Superior temporal gyrus (tissue), 1 donor: ENCODE measurements around the gene HOXC11.

Experiments used
- DNase-seq: peaks from one replicate; pipeline ENCODE4 v3.0.0-alpha.2; 2016; ENCODE audit errors: extremely low spot score

HOXC11 gene

DNA sequence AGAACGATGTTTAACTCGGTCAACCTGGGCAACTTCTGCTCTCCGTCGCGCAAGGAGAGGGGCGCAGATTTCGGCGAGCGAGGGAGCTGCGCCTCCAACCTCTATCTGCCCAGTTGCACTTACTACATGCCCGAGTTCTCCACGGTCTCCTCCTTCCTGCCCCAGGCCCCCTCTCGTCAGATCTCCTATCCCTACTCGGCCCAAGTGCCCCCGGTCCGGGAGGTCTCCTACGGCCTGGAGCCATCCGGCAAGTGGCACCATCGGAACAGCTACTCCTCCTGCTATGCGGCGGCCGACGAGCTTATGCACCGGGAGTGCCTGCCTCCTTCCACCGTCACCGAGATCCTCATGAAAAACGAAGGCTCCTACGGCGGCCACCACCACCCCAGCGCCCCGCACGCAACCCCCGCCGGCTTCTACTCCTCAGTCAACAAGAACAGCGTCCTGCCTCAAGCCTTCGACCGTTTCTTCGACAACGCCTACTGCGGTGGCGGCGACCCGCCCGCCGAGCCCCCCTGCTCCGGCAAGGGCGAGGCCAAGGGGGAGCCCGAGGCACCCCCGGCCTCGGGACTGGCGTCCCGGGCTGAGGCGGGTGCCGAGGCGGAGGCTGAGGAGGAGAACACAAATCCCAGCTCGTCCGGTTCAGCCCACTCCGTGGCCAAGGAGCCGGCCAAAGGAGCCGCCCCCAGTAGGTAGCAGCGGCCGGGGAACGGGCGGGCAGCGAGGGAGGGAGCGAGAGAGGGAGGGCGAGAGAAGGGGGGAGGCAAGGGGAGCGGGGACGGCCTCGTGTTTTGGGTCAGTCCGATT, 513 bp downstream of the HOXC11 start:
- no peak for DNase-seq

DNA sequence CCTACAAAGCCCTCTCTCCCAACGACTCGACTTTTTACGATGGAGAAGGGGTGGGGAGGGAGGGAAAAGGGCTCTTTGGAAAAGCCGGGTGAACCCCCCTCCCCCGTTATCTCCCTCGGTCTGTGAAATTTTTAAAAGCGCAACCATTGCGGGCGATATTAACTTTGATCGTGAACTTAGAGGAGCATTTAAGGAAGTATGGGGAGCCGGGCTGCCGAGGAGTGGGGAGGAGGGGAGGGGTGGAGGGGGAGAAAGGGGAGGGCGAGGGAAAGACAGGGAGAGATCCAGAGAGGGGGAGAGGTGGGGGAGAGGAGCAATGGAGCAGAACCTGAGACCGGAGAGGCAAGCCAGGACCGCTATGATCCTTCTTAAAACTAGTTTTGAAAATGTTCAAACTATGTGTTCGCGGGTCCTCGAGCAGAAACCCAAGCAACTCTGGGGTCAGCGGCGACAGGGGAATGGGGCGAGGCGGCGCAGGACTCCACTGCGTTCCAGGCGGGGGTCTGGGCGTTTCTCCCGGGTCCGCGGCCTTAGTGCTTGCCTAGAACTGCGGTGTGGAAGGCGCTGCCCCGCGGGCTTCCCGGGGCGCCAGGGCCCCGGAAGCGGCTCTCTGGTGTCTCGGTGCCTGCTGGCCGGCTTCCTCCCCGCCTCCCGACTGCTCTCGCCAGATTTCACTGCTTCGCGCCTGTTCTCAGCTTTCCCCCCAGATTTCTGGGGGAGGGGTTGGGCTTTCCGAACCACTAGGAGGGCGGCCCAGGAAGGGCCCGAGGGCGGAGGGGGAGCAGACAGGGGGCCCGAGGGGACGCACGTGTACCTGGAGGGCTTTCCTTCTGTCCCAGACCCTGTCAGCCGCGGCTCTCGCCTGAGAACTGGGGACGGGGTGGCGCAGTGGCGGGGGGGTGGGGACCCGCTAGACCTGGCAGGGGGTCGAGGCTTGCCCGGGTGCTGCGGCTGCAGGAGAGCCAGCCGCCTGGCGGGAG, 1.4 kb downstream of the HOXC11 start, which contains the start of gene HOTAIR:
HOTAIR (minus strand) TSS at position 871 of the 980 bp plus-strand sequence.
- no peak for DNase-seq

DNA sequence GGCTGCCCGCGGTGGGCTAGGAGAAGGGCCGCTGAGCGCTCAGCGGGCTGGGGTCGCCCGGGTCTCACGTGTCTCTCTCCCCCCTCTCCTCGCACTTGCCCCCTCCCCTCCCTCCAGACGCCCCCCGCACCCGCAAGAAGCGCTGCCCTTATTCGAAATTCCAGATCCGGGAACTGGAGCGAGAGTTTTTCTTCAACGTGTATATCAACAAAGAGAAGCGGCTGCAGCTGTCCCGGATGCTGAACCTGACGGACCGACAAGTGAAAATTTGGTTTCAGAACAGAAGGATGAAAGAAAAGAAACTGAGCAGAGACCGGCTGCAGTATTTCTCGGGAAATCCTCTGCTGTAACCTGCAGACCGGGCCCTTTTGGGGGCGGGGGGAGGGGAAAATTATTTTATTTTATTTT, 2.1 kb downstream of the HOXC11 start:
- DNase-seq = no peak

DNA sequence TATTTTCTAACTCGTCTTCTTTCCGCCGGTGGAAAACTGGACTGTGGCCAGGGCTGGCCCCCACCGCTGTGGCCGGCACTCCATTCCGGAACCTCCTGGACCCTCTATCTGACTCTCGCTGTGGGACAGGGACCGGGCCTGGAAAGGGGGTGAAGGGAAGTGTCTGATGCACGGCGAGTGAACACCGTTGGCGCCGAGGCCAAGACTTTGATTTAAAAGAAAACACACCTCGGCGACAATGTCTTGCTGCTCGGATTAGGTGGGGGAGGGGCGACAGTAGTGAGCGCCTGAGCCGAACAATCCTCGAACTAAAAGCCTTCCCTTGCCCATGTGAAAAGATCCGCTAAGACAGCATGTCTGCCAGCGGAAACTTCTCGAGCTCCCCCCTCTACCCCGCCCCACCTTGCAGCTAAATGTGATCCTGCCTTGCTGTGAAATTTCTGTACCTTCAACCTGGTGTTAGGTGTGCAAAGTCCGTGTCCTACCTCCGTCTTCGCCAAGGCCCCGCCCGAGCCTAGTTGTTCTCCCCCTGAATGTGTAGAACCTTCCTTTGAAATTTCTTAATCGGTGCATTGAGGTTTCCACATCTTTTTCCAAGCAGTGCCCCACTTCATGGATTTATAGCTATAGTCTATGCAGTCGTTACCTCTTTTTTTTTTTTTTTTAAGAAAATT, 2.7 kb downstream of the HOXC11 start:
- DNase-seq = no peak

DNA sequence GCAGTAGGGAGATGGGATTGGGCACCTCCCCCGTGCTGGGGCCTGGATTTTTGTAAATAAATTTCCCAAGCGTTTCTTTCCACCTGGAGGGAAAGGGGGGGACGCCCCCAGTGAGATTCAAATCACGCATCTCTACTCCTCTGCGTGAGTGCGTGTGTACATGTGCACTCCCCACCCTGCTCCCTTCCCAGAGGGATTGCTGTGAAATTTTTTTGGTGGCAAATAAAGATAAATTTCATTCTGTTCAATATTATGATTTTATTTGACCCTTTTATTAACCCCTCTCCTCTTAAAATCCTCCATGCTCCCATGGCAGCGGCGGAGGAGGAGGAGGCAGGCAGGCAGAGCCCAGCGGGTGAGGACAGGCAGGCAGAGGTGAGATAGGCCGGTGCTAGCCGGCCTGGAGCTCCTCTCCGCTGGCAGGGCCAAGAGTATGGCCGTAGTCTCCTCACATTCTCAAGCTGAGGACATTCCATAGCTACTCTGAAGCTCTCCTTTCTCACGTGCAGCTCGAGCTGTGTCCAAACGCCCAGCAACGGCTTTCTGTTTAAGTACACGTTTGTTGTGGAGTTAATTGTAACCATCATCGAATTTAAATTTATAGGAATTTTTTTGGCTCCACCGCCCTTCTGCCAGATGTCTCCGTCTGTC, 3.4 kb downstream of the HOXC11 start:
- no peak for DNase-seq

DNA sequence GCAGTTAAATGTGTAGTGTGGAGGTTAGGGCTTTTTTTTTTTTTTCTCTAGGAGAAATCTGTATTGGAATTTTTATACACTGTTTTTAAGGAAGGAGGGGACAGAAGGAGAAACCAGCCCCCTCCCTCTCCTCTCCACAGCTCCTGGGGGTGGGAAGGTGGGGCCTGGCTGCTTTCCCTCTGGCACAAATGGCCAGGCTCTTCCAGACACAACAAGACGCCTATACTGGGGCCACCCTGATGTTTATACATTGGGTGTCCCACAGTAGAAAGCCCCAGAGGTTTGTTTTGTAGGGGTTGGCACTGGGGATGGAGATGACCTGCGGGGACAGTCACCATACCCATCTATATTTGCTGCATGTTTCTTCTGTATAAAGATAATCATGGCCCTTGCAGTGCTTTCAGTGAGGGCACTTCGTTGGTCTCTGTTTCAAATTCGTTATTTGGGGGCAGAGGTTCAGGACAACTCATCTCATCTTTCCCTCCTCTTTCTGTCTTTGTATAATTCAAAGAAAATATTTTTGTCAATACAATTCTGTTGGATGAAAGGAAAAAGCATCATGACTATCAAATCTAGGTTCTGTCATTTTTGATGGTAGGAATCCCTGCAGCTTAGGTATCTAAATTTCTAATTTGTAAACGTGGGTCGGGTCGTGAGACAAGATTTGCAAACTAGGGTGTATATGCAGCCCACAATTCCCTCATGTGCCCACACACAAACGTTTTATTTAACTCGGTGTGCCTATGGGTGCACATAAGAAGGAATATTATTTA, 4.1 kb downstream of the HOXC11 start:
- no peak for DNase-seq

DNA sequence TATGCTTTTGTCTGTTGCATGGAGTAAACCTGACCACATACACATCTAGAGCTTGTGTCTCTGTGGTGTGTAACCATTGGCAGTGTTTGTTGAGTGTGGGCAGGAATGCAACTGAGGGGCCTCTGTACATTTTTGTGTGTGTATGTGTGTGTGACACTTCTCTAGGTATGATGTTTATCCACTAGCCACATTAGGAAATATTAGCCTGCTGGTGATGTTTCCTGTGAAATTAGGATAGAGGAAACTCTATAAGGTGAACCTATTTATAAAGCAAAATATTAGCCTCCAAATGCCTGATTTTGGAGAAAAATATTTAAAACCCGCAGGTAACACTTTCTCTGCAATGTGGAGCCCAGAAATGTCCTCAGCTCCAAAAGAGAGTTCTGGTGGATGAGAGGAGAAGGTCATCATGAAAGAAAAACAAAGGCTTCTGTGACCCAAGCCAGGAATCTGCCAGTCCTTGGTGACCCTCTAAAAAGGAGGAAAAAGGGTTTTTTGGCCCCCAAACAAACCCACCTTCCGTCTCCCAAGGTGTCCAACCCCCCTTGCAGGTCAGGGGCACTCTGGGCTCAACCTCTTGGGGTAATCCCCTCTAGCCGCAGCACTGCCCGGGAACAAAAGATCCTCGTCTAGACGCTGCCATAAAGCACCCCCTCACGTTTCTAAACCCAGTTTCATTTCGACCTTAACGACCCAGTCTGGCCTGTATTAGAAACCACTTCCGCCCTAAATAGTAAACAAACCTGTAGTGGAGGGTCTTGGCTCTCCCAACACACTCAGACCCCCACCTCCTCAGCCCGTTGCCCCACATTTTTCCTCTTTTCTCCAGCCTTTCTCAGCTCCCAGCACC, 4.9 kb downstream of the HOXC11 start:
- no peak for DNase-seq

DNA sequence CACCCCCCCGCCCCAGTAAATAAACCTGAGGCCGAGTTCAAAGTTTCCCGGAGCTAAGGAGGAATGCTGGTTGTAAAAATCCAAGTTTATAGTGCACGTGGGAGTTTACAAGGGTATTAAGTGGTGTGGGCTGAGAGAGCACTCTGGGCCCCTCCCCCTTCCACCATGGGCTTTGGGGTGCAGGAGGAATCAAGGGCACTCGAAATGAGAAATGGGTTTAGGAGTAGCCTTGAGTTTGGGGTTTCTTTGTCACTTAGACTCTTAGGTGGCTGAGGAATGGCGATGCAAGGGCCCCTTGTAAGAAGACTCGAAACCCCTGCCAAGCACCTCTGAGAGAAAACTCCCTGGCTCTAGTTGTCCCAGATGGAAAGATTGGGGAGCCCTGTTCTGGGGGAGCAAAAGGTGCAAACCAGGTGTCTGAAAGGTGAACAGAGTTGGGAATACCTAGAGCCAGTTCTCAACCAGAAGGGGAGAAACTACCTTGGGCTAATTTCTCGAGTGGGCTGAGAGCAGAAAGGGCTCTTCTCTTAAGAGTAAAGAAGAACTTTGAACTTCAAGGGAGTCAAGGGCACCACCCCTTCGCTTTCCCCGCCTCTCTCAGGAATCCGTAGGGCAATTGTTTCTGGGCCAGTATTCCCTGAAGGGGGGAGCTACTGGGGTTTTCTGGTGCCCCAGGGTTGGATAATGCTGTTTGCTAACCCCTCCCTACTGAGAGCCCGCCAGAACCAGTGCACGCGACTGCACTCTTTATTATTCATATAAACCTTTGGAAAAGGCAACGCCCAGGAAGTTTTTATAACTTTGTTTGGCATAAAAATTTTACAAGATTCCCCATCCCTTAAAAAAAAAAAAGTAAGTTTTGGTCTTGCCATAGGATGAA, 5.8 kb downstream of the HOXC11 start:
- no peak for DNase-seq

DNA sequence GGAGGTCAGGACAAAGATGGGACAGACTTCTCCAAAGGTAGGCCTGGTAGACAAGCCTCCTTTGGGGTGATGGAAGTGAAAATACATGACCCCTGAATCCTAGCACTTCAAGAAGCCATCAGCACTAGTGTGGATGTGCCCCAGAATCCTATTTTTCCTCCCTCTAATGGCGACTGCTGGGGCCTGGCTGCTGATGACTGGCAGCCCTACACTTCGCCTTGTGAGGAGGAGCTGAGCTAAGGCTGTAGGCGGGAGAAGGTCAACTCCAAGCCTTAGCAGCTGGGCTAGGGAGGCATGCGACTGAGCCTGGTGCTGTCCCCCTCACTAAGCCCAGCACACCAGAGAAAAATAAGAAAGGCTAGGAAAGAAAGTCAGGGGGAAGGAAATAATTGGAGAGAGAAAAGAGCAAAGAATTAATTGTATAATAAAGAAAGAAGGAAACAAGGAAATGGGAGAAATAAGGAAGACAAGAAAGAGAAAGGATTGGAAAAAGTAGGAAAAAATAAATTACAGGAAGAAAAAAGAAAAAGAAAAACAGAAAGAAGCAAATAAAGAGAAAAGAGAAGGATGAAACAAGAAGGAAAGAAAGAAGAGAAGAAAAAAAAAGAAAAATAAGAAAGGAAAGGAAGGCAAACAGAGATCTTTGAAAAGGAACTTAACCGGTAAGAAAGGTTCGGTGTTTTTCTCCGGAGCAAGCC, 7.3 kb downstream of the HOXC11 start:
- DNase-seq = no peak

DNA sequence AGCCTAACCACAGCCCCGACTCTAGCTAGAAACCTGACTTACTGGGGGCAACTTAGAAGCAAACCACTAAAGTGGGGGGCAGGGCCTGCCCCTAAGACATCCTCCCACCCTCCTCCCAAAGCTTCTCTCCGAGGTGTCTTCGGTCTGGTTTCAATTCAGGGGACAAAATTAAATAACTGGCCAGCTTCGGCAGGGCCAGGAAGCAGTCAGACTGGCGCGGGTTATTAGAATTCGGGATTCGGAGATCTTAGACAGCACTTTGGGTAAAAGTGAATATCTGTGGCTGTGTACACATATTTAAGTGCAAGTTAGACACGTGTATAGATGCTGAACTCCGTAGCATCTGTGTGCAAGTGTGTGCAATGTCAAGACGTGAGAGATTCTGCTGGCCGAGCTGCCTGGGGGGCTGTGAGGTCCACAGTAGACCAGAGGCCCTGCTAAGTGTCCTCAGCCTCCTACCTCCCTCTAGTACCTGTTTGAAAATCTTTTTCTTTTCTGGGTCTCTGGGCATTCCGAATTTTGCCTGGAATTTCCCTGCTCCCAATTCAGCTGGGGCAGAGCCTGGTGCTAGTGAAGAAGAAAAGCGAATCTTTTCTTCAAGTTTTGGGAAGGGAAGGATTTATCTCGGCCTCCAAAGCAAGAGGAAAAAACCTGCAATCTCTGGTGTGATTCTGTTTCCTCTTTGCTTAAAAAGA, 8.0 kb downstream of the HOXC11 start:
- no peak for DNase-seq

DNA sequence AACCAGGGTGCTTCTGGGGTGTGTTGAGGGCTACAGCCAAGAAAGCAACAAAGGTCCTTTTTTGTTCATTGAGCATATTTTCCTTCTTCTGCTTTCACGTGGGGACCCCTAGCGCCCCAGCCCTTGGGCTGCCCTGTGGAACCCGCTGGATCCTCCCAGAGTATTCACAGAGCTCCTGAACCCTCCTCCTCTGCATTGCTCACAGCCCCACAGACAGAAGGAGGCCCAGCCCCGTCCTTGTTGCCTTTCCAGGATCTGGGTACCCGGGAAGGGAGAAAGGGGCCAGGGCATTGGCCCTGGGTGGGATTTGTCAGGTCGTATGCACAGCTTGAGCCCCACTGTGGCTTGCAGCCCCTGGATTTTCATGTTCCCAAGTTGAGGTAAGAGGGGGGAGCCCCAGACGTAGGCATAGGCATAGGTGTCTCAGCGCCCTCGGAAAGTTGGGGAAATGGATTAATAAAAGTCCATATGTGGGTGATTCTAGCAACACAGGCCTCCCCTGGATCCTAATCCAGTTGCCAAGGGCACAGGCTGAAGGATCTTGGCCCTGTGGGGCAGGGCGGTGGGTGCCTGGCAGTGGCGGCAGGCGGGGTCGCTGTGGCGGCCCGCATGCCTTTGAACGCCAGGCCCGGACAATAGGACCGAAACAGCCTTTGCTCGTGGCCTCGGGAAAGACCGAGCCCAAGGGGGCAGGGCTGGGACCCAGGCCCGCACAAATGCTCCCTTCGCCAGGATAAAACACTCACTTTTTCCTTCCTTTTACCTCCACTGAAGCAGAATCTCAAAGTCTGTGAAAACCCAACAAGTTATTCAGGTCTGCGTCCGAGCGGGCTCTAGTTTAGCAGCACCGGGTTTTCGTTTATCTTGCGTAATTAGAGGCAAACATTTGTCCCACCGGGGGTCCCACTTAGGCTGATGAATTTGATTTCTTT, 9.0 kb downstream of the HOXC11 start:
- no peak for DNase-seq

DNA sequence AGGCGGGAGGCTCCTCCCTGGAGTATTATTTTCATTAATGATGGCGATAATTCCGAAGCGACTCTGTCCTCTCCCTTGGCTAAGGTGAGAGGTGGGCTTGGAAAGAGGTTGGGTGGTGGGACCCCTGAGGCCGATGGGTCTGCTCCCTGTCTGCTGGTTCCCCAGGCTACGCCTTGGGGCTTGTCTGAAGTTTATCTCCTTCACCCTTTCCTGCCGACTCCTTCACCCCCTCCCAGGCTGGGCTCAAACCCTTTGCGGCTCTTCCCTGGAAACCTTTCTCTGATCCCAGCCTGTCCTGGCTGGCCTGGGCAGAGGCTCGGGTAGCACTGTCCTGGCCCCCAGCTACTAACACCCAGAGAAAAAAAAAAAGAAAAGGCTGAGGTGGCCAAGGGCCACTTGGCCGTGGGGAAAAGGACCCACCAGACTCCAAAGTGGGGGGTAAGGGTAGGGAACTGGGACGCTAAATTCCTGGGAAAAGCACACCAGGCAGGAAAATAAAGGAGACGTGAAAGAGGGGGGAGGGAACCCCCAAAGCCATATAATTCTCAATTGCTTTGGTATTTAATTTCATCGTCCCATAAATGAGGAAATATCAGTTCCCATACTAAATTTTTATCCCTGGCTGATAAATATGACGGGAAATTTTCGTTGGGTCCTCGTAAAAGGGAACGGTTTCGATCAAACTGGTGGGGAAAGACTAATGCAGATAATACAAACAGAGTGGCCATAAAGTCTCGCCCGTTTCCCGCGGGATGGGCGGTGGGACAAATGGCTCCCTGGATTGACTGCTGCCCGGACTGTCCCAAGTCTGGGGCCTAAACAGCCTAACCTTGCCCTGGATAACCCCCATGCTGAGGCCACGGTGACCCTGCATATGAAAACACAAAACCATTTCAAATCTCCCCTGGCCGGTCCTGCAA, 10.0 kb downstream of the HOXC11 start:
- DNase-seq = no peak

DNA sequence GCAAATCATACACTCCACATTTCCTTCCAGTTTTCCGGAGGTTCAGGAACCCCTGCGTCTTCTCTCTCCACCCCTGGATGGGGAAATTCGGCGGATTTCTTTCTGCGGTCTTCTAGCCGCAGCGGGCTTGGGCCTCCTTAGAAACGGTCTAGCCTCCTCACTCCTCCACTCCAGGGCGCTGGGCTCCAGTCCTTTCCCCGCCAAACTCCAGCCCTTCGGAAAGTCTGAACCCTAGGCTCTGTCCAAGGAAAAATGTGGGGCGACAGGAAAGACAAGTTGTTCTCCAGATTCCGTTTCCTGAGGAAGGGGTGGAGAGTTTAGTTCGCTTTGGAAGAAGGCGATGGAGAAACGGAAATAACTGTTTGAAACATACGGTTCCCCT, 10.6 kb downstream of the HOXC11 start:
- no peak for DNase-seq

DNA sequence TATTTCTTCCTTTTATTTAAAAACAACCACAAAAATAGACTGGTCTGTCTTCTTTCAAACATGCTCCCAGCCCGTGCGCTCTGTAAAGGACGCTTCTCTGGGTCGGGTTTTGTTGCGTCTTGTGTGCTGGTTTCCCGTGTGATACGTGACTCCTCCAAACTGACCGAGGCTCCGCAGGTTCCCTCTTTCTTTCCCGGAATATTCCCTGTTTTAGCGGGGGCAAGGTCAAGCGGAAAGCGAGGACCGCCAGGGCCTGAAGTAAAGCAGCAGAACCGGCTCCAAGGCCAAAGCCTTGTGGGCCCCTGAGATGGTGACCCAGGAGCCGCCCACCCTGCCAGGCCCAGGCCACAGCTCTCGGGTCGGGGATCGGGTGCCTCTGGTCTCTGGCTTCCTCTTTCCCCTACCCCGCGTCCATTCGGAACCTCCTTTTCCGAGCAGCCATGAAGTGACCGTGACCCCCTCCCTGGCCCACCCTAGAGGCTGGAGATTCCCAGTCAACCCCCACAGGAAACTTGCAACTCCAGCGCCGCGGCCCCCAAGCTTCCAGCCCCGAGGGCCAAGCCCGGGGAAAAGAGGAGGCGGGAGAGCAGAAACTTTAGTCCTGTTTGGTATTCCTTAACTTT, 11.1 kb downstream of the HOXC11 start:
- no peak for DNase-seq
